ENCODE results near the gene ITPK1. TPM values are rescaled to one million over a fixed set of nuclear protein-coding genes. Genes with fewer than 3 reads are reported as not detected.

ITPK1 gene
- total and polyA plus RNA-seq, 7 experiments from 2014 or later: 10.2 to 71.8 (median 21.3) TPM

- Mint-ChIP-seq H3K4me3 (no peak overlapping the region), H3K27me3 (peaks cover 0 to 19% (median 0%) of the 10 kb centered on the region in 5 donors), H3K27ac (no peak overlapping the region), H3K9me3 (peaks cover 0 to 8% (median 0%) of the 10 kb centered on the region in 11 donors), H3K36me3 (peaks cover 0 to 4% (median 0%) of the 10 kb centered on the region in 5 donors), H3K4me1 (peaks cover 12 to 26% (median 18%) of the 10 kb centered on the region in 7 donors)
- H3K4me1 ChIP-seq (ENCODE audit: control insufficient read depth in 2 of 2, insufficient read depth in 2 of 2, low read length in 2 of 2): peaks cover 0 to 19% of the 10 kb centered on the region in 2 donors
- ATAC-seq: no peak
- no peak overlapping the region for H3K27ac ChIP-seq (ENCODE audit: low read depth, low read length)
- no peaks in the 10 kb centered on the region for H3K9me3 ChIP-seq (ENCODE audit: control insufficient read depth in 2 of 3, low read length in 3 of 3)
- CTCF ChIA-PET: no interaction called here
- POLR2A ChIA-PET: interaction anchor here (1.0 kb wide), 1 partner anchor 155 kb away, joined by 3 read pairs; no protein-coding TSS in a partner anchor
- intact Hi-C loops (cut with micrococcal nuclease): no loop called here
- no peak overlapping the region for H3K4me3 ChIP-seq (ENCODE audit: low read length)
- H3K36me3 ChIP-seq (ENCODE audit: control insufficient read depth in 2 of 3, insufficient read depth in 3 of 3, low read length in 3 of 3): no peaks in the 10 kb centered on the region
- no peaks in the 10 kb centered on the region for H3K27me3 ChIP-seq (ENCODE audit: control insufficient read depth in 2 of 2, insufficient read depth in 2 of 2, low read length in 2 of 2)
- DNase-seq: no peak
These were observed 208.9 kb downstream of the ITPK1 start for GRCh38 chr14:92906823-92907222.

GRCh38 chr14:92906420-92906819 is 209.3 kb downstream of the ITPK1 start:
- H3K4me3 ChIP-seq (ENCODE audit: low read length): no peak overlapping the region
- H3K36me3 ChIP-seq (ENCODE audit: control insufficient read depth in 2 of 3, insufficient read depth in 3 of 3, low read length in 3 of 3): no peaks in the 10 kb centered on the region
- H3K4me1 Mint-ChIP-seq: peaks cover 12 to 26% (median 18%) of the 10 kb centered on the region in 7 donors
- ChIA-PET CTCF (no interaction called here), POLR2A (no interaction called here)
- H3K4me3 Mint-ChIP-seq: no peak overlapping the region
- peaks cover 0 to 19% of the 10 kb centered on the region in 2 donors for H3K4me1 ChIP-seq (ENCODE audit: control insufficient read depth in 2 of 2, insufficient read depth in 2 of 2, low read length in 2 of 2)
- H3K27ac Mint-ChIP-seq: no peak overlapping the region
- intact Hi-C loops (cut with micrococcal nuclease): no loop called here
- peaks cover 0 to 19% (median 0%) of the 10 kb centered on the region in 5 donors for H3K27me3 Mint-ChIP-seq
- ATAC-seq (no peak), DNase-seq (no peak)
- no peaks in the 10 kb centered on the region for H3K9me3 ChIP-seq (ENCODE audit: control insufficient read depth in 2 of 3, low read length in 3 of 3)
- peaks cover 0 to 4% (median 0%) of the 10 kb centered on the region in 5 donors for H3K36me3 Mint-ChIP-seq
- no peak overlapping the region for H3K27ac ChIP-seq (ENCODE audit: low read depth, low read length)
- peaks cover 0 to 8% (median 0%) of the 10 kb centered on the region in 11 donors for H3K9me3 Mint-ChIP-seq
- H3K27me3 ChIP-seq (ENCODE audit: control insufficient read depth in 2 of 2, insufficient read depth in 2 of 2, low read length in 2 of 2): no peaks in the 10 kb centered on the region

- Histone ChIP-seq H3K27me3 (ENCODE audit: control insufficient read depth in 2 of 2, insufficient read depth in 2 of 2, low read length in 2 of 2) (no peaks in the 10 kb centered on the region), H3K27ac (ENCODE audit: low read depth, low read length) (no peak overlapping the region), H3K4me3 (ENCODE audit: low read length) (no peak overlapping the region), H3K36me3 (ENCODE audit: control insufficient read depth in 2 of 3, insufficient read depth in 3 of 3, low read length in 3 of 3) (no peaks in the 10 kb centered on the region), H3K4me1 (ENCODE audit: control insufficient read depth in 2 of 2, insufficient read depth in 2 of 2, low read length in 2 of 2) (peaks cover 0 to 19% of the 10 kb centered on the region in 2 donors), H3K9me3 (ENCODE audit: control insufficient read depth in 2 of 3, low read length in 3 of 3) (no peaks in the 10 kb centered on the region)
- Mint-ChIP-seq H3K4me1 (peaks cover 12 to 26% (median 18%) of the 10 kb centered on the region in 7 donors), H3K4me3 (no peak overlapping the region), H3K27ac (no peak overlapping the region), H3K36me3 (peaks cover 0 to 4% (median 0%) of the 10 kb centered on the region in 5 donors), H3K27me3 (peaks cover 0 to 24% (median 0%) of the 10 kb centered on the region in 5 donors), H3K9me3 (peaks cover 0 to 8% (median 0%) of the 10 kb centered on the region in 11 donors)
- ChIA-PET CTCF (no interaction called here), POLR2A (no interaction called here)
- ATAC-seq (no peak), DNase-seq (no peak)
- intact Hi-C loops (cut with micrococcal nuclease): no loop called here
These were observed 210.1 kb downstream of the ITPK1 start for GRCh38 chr14:92905667-92906066.

- Histone ChIP-seq H3K27me3 (ENCODE audit: control insufficient read depth in 2 of 2, insufficient read depth in 2 of 2, low read length in 2 of 2) (no peaks in the 10 kb centered on the region), H3K27ac (ENCODE audit: low read depth, low read length) (no peak overlapping the region), H3K4me3 (ENCODE audit: low read length) (no peak overlapping the region), H3K9me3 (ENCODE audit: control insufficient read depth in 2 of 3, low read length in 3 of 3) (no peaks in the 10 kb centered on the region), H3K4me1 (ENCODE audit: control insufficient read depth in 2 of 2, insufficient read depth in 2 of 2, low read length in 2 of 2) (peaks cover 3 to 26% of the 10 kb centered on the region in 2 donors), H3K36me3 (ENCODE audit: control insufficient read depth in 2 of 3, insufficient read depth in 3 of 3, low read length in 3 of 3) (no peaks in the 10 kb centered on the region)
- ChIA-PET CTCF (no interaction called here), POLR2A (no interaction called here)
- ATAC-seq (no peak), DNase-seq (peak in 2 of 9 donors; percentile 7 to 8)
- Mint-ChIP-seq H3K9me3 (peaks cover 0 to 5% (median 0%) of the 10 kb centered on the region in 11 donors), H3K4me3 (peak overlapping the region in 6 of 10 donors; percentile 33 to 53 (median 46)), H3K36me3 (no peaks in the 10 kb centered on the region), H3K4me1 (peaks cover 16 to 32% (median 22%) of the 10 kb centered on the region in 7 donors), H3K27ac (peak overlapping the region in 4 of 9 donors; percentile 30 to 79 (median 61)), H3K27me3 (peaks cover 0 to 22% (median 0%) of the 10 kb centered on the region in 5 donors)
- intact Hi-C loops (cut with micrococcal nuclease): no loop called here
These were observed 212.4 kb downstream of the ITPK1 start for GRCh38 chr14:92903359-92903758.

- no peaks in the 10 kb centered on the region for H3K9me3 ChIP-seq (ENCODE audit: control insufficient read depth in 2 of 3, low read length in 3 of 3)
- peaks cover 18 to 38% (median 28%) of the 10 kb centered on the region in 7 donors for H3K4me1 Mint-ChIP-seq
- DNase-seq (no peak), ATAC-seq (no peak)
- peak overlapping the region in 9 of 10 donors; percentile 6 to 53 (median 40) for H3K4me3 Mint-ChIP-seq
- no peak overlapping the region for H3K4me3 ChIP-seq (ENCODE audit: low read length)
- no peaks in the 10 kb centered on the region for H3K36me3 Mint-ChIP-seq
- peaks cover 0 to 22% (median 0%) of the 10 kb centered on the region in 5 donors for H3K27me3 Mint-ChIP-seq
- no peaks in the 10 kb centered on the region for H3K27me3 ChIP-seq (ENCODE audit: control insufficient read depth in 2 of 2, insufficient read depth in 2 of 2, low read length in 2 of 2)
- H3K4me1 ChIP-seq (ENCODE audit: control insufficient read depth in 2 of 2, insufficient read depth in 2 of 2, low read length in 2 of 2): peaks cover 6 to 29% of the 10 kb centered on the region in 2 donors
- peaks cover 0 to 5% (median 0%) of the 10 kb centered on the region in 11 donors for H3K9me3 Mint-ChIP-seq
- CTCF ChIA-PET: interaction anchor here (0.6 kb wide), 1 partner anchor 427 kb away, joined by 3 read pairs; no protein-coding TSS in a partner anchor
- H3K27ac Mint-ChIP-seq: peak overlapping the region in 4 of 9 donors; percentile 7 to 79 (median 64)
- no peaks in the 10 kb centered on the region for H3K36me3 ChIP-seq (ENCODE audit: control insufficient read depth in 2 of 3, insufficient read depth in 3 of 3, low read length in 3 of 3)
- H3K27ac ChIP-seq (ENCODE audit: low read depth, low read length): no peak overlapping the region
- POLR2A ChIA-PET: no interaction called here
- intact Hi-C loops (cut with micrococcal nuclease): no loop called here
These were observed 213.0 kb downstream of the ITPK1 start for GRCh38 chr14:92902726-92903125.

GRCh38 chr14:92902191-92902590 is 213.5 kb downstream of the ITPK1 start:
- peaks cover 0 to 5% (median 0%) of the 10 kb centered on the region in 11 donors for H3K9me3 Mint-ChIP-seq
- peaks cover 2 to 22% (median 4%) of the 10 kb centered on the region in 5 donors for H3K27me3 Mint-ChIP-seq
- no peaks in the 10 kb centered on the region for H3K36me3 Mint-ChIP-seq
- peak overlapping the region in 1 of 9 donors; percentile 7 for H3K27ac Mint-ChIP-seq
- Histone ChIP-seq H3K4me1 (ENCODE audit: control insufficient read depth in 2 of 2, insufficient read depth in 2 of 2, low read length in 2 of 2) (peaks cover 6 to 29% of the 10 kb centered on the region in 2 donors), H3K36me3 (ENCODE audit: control insufficient read depth in 2 of 3, insufficient read depth in 3 of 3, low read length in 3 of 3) (no peaks in the 10 kb centered on the region), H3K4me3 (ENCODE audit: low read length) (no peak overlapping the region), H3K27me3 (ENCODE audit: control insufficient read depth in 2 of 2, insufficient read depth in 2 of 2, low read length in 2 of 2) (no peaks in the 10 kb centered on the region), H3K27ac (ENCODE audit: low read depth, low read length) (no peak overlapping the region), H3K9me3 (ENCODE audit: control insufficient read depth in 2 of 3, low read length in 3 of 3) (no peaks in the 10 kb centered on the region)
- ChIA-PET POLR2A (no interaction called here), CTCF (no interaction called here)
- DNase-seq (no peak), ATAC-seq (no peak)
- H3K4me3 Mint-ChIP-seq: peak overlapping the region in 6 of 10 donors; percentile 6 to 53 (median 36)
- peaks cover 18 to 38% (median 29%) of the 10 kb centered on the region in 7 donors for H3K4me1 Mint-ChIP-seq
- intact Hi-C loops (cut with micrococcal nuclease): no loop called here

- H3K4me1 ChIP-seq (ENCODE audit: control insufficient read depth in 2 of 2, insufficient read depth in 2 of 2, low read length in 2 of 2): peaks cover 6 to 29% of the 10 kb centered on the region in 2 donors
- ATAC-seq (no peak), DNase-seq (no peak)
- peaks cover 5 to 30% (median 6%) of the 10 kb centered on the region in 5 donors for H3K27me3 Mint-ChIP-seq
- POLR2A ChIA-PET: no interaction called here
- no peak overlapping the region for H3K27ac Mint-ChIP-seq
- H3K27ac ChIP-seq (ENCODE audit: low read depth, low read length): no peak overlapping the region
- no peaks in the 10 kb centered on the region for H3K36me3 ChIP-seq (ENCODE audit: control insufficient read depth in 2 of 3, insufficient read depth in 3 of 3, low read length in 3 of 3)
- intact Hi-C loops (cut with micrococcal nuclease): no loop called here
- H3K4me1 Mint-ChIP-seq: peaks cover 18 to 38% (median 30%) of the 10 kb centered on the region in 7 donors
- H3K4me3 ChIP-seq (ENCODE audit: low read length): no peak overlapping the region
- CTCF ChIA-PET: no interaction called here
- H3K27me3 ChIP-seq (ENCODE audit: control insufficient read depth in 2 of 2, insufficient read depth in 2 of 2, low read length in 2 of 2): no peaks in the 10 kb centered on the region
- no peaks in the 10 kb centered on the region for H3K9me3 ChIP-seq (ENCODE audit: control insufficient read depth in 2 of 3, low read length in 3 of 3)
- no peak overlapping the region for H3K4me3 Mint-ChIP-seq
- no peaks in the 10 kb centered on the region for H3K36me3 Mint-ChIP-seq
- H3K9me3 Mint-ChIP-seq: peaks cover 0 to 5% (median 0%) of the 10 kb centered on the region in 11 donors
These were observed 215.1 kb downstream of the ITPK1 start for GRCh38 chr14:92900660-92901059.
